Activated T-helper 1 cell treated with anti-CD3 and anti-CD28 coated beads, Interleukin-12 subunit alpha, Interleukin-12 subunit beta, Interleukin-2, Interleukin-4 antibody, amounts not matched to agents 30 ng/mL and 10 ng/mL and 1 ng/mL, durations not matched to agents 14 hours and 24 hours and 36 hours (primary cell): ENCODE results near the gene LAMC2. TPM values are rescaled to one million over a fixed set of nuclear protein-coding genes. Genes with fewer than 3 reads are reported as not detected.

Source experiments
- DNase-seq: peaks from one replicate; pipeline ENCODE4 v3.0.0; 2021; ENCODE audit warnings: low spot score
- H3K27ac Mint-ChIP-seq: one replicate; pipeline ENCODE4 v1.8.0; 2021; ENCODE audit warnings: mild to moderate bottlenecking, mixed read lengths
- H3K27me3 Mint-ChIP-seq: one replicate; pipeline ENCODE4 v1.8.0; 2022; ENCODE audit warnings: mild to moderate bottlenecking, moderate library complexity, mixed read lengths; ENCODE audit not compliant: insufficient read depth
- H3K36me3 Mint-ChIP-seq: one replicate; pipeline ENCODE4 v1.8.0; 2021; ENCODE audit warnings: low read depth, mixed read lengths
- H3K4me1 Mint-ChIP-seq: one replicate; pipeline ENCODE4 v1.8.0; 2021; ENCODE audit warnings: low read depth, mixed read lengths
- H3K4me3 Mint-ChIP-seq: one replicate; pipeline ENCODE4 v1.8.0; 2021; ENCODE audit warnings: mild to moderate bottlenecking, moderate library complexity, mixed read lengths
- H3K9me3 Mint-ChIP-seq: one replicate; pipeline ENCODE4 v1.8.0; 2021; ENCODE audit warnings: mixed read lengths
- intact Hi-C: fragments of 100-400 bp; cut with micrococcal nuclease; formaldehyde crosslinking; loops from one replicate; pipeline ENCODE4 v1.15.1; 2024
- total RNA-seq: library from RNA; stranded (reverse); gene quantifications from 2 replicates; pipeline ENCODE4 v1.2.3, GENCODE V29; 2022

The LAMC2 gene
- total RNA-seq, 1 donor from 2014 or later: 0.16 TPM

GRCh38 chr1:183152180-183152579 lies 33.9 kb upstream of the LAMC2 start:
- intact Hi-C loops: no loop called here
- no peaks in the 10 kb centered on the region for H3K4me1 Mint-ChIP-seq
- no peak overlapping the region for H3K4me3 Mint-ChIP-seq
- no peak for DNase-seq
- H3K9me3 Mint-ChIP-seq: no peaks in the 10 kb centered on the region
- peaks cover 15% of the 10 kb centered on the region for H3K27me3 Mint-ChIP-seq
- no peaks in the 10 kb centered on the region for H3K36me3 Mint-ChIP-seq
- no peak overlapping the region for H3K27ac Mint-ChIP-seq

DNA sequence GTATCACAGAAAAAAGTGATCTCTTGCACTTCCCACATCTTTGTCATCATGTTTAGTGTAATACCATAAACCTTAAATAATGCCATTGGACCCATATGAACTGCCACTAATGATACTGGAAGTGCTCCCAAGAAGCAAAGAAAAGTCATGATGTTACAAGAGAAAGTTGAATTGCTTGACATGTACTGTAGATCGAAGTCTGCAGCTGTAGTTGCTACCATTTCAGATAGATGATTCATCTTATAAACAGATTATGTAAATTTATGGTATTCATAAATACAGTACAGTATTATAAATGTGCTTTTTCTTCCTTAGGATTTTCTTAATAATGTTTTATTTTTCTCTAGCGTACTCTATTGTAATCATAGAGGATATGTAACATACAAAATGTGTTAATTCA lies 30.1 kb upstream of the LAMC2 start:
- intact Hi-C loops: no loop called here
- H3K27me3 Mint-ChIP-seq: peaks cover 5% of the 10 kb centered on the region
- no peak overlapping the region for H3K27ac Mint-ChIP-seq
- no peak overlapping the region for H3K4me3 Mint-ChIP-seq
- H3K36me3 Mint-ChIP-seq: no peaks in the 10 kb centered on the region
- no peak for DNase-seq
- no peaks in the 10 kb centered on the region for H3K4me1 Mint-ChIP-seq
- no peaks in the 10 kb centered on the region for H3K9me3 Mint-ChIP-seq

DNA sequence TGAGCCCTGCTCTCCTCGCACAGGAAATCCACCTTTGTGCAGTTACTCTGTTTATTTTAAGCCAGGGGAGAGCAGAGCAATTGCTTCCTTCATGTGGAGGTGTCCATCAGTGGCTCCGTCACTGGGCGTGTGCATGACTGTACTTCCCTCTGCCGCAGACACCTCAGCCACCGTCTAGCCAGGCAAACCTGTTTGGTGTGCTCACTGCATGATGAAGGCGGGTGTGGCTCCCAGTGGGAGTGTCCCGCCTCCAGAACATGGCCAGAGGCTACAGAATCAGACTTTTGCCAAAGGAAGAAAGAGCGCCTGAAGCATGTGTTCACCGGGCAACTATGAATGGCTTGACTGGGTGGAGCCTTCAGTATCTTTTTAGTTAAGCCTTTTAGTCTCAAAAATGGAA lies 26.1 kb upstream of the LAMC2 start:
- Mint-ChIP-seq H3K36me3 (no peaks in the 10 kb centered on the region), H3K4me3 (no peak overlapping the region)

GRCh38 chr1:183161391-183161790 lies 24.7 kb upstream of the LAMC2 start:
- DNase-seq: no peak
- Mint-ChIP-seq H3K4me3 (no peak overlapping the region), H3K27me3 (no peaks in the 10 kb centered on the region), H3K9me3 (no peaks in the 10 kb centered on the region), H3K36me3 (no peaks in the 10 kb centered on the region), H3K27ac (no peak overlapping the region), H3K4me1 (no peaks in the 10 kb centered on the region)
- intact Hi-C loops: no loop called here

More for the DNA sequence above, 26.1 kb upstream of the LAMC2 start:
- no peaks in the 10 kb centered on the region for H3K4me1 Mint-ChIP-seq
- intact Hi-C loops: no loop called here
- no peak for DNase-seq
- peaks cover 5% of the 10 kb centered on the region for H3K27me3 Mint-ChIP-seq
- no peaks in the 10 kb centered on the region for H3K9me3 Mint-ChIP-seq
- no peak overlapping the region for H3K27ac Mint-ChIP-seq

DNA sequence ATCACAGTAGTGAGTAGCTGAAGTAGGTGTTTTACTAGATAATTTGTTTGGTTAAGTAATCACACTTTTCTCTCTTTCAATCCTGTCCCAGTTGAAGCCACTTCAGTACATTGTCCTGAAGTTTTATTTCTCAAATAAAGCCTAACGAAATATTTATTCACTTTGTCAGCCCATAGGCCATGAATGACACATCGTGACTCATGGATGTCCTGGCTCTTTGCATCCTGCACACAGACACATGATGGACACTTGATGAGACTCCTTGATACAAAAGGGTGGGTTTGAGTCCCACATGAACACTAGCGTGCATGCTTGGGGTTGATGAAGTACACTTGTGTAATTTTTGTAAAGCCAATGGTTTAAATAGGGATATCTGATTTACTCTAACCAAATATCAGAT lies 22.7 kb upstream of the LAMC2 start:
- no peaks in the 10 kb centered on the region for H3K27me3 Mint-ChIP-seq
- no peaks in the 10 kb centered on the region for H3K36me3 Mint-ChIP-seq
- no peak for DNase-seq
- H3K9me3 Mint-ChIP-seq: no peaks in the 10 kb centered on the region
- H3K4me1 Mint-ChIP-seq: no peaks in the 10 kb centered on the region
- no peak overlapping the region for H3K4me3 Mint-ChIP-seq
- H3K27ac Mint-ChIP-seq: no peak overlapping the region
- intact Hi-C loops: no loop called here

- Mint-ChIP-seq H3K36me3 (no peaks in the 10 kb centered on the region), H3K4me1 (no peaks in the 10 kb centered on the region), H3K4me3 (no peak overlapping the region), H3K27ac (no peak overlapping the region), H3K9me3 (no peaks in the 10 kb centered on the region), H3K27me3 (no peaks in the 10 kb centered on the region)
- DNase-seq: no peak
- intact Hi-C loops: no loop called here
These were observed 21.7 kb upstream of the LAMC2 start for GRCh38 chr1:183164340-183164739.

GRCh38 chr1:183164963-183165362 lies 21.1 kb upstream of the LAMC2 start:
- Mint-ChIP-seq H3K4me1 (no peaks in the 10 kb centered on the region), H3K27ac (no peak overlapping the region), H3K4me3 (no peak overlapping the region), H3K27me3 (no peaks in the 10 kb centered on the region), H3K9me3 (no peaks in the 10 kb centered on the region), H3K36me3 (no peaks in the 10 kb centered on the region)
- intact Hi-C loops: no loop called here
- DNase-seq: no peak

GRCh38 chr1:183165456-183165855 lies 20.6 kb upstream of the LAMC2 start:
- DNase-seq: no peak
- Mint-ChIP-seq H3K9me3 (no peaks in the 10 kb centered on the region), H3K27me3 (no peaks in the 10 kb centered on the region), H3K4me1 (no peaks in the 10 kb centered on the region), H3K4me3 (no peak overlapping the region), H3K27ac (no peak overlapping the region), H3K36me3 (no peaks in the 10 kb centered on the region)
- intact Hi-C loops: no loop called here

DNA sequence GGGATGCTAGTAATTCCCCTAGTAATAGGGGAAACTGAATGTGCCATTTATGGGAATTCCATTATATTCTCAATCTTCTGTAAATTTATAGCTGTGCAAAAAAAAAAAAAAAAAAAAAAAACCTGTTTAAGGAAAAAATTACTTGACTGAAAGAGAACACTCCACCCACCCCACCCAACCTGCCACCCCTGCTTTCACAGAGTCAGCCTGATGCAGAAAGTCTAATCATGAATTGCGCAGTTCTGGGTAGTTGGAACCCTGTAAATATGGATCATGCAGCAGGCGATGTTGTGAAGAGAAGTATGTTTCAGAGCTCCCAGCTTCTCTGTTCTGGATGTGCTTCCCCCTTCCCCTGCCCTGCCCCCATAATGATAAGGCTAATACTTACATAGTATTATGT lies 19.6 kb upstream of the LAMC2 start:
- Mint-ChIP-seq H3K27me3 (no peaks in the 10 kb centered on the region), H3K4me1 (no peaks in the 10 kb centered on the region), H3K27ac (no peak overlapping the region), H3K4me3 (no peak overlapping the region), H3K9me3 (no peaks in the 10 kb centered on the region), H3K36me3 (no peaks in the 10 kb centered on the region)
- intact Hi-C loops: no loop called here
- no peak for DNase-seq

DNA sequence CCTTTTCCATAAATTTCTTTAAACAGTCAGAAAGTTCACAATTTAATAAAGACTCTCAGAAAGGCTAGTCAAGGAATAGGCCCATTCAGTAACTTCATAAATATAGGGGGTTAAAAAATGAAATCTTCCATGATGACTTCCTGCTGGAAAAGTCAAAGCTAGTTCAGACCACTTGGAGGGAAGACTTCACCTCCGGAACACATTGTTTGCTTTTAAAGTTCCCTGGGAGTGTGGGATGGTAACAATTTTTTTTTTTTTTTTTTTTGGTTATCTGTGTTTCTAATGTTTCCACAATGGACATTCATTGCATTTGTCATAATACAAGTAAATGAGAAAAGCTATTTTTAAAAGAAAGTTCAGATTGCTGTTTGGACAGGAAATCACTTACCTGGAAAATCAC lies 18.4 kb upstream of the LAMC2 start:
- Mint-ChIP-seq H3K4me1 (no peaks in the 10 kb centered on the region), H3K4me3 (no peak overlapping the region), H3K9me3 (no peaks in the 10 kb centered on the region), H3K36me3 (no peaks in the 10 kb centered on the region), H3K27ac (no peak overlapping the region), H3K27me3 (peaks cover 8% of the 10 kb centered on the region)
- intact Hi-C loops: no loop called here
- no peak for DNase-seq

GRCh38 chr1:183168308-183168707 lies 17.8 kb upstream of the LAMC2 start:
- H3K4me1 Mint-ChIP-seq: no peaks in the 10 kb centered on the region
- no peaks in the 10 kb centered on the region for H3K9me3 Mint-ChIP-seq
- H3K4me3 Mint-ChIP-seq: no peak overlapping the region
- peaks cover 8% of the 10 kb centered on the region for H3K27me3 Mint-ChIP-seq
- no peak overlapping the region for H3K27ac Mint-ChIP-seq
- intact Hi-C loops: no loop called here
- H3K36me3 Mint-ChIP-seq: no peaks in the 10 kb centered on the region
- no peak for DNase-seq

DNA sequence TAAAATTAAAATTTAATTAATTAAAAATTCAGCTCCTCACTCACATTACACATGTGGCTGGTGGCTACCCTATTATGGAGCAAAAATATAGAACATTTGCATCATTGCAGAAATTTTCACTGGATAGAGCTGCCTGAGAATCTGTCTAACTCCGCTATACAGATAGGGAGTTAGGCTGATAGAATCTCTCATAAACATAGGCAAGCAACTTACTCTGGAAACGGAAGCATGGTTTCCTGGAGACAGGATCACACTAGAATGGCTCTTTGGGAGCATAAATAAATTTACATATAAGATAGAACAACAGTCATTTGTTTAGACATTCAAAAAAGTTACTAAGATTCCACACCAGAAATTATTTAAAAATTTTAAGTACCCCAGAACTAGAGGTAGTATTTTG lies 12.2 kb upstream of the LAMC2 start:
- DNase-seq: no peak
- no peak overlapping the region for H3K4me3 Mint-ChIP-seq
- no peaks in the 10 kb centered on the region for H3K36me3 Mint-ChIP-seq
- intact Hi-C loops: no loop called here
- H3K9me3 Mint-ChIP-seq: no peaks in the 10 kb centered on the region
- peaks cover 17% of the 10 kb centered on the region for H3K27me3 Mint-ChIP-seq
- H3K27ac Mint-ChIP-seq: no peak overlapping the region
- H3K4me1 Mint-ChIP-seq: no peaks in the 10 kb centered on the region

DNA sequence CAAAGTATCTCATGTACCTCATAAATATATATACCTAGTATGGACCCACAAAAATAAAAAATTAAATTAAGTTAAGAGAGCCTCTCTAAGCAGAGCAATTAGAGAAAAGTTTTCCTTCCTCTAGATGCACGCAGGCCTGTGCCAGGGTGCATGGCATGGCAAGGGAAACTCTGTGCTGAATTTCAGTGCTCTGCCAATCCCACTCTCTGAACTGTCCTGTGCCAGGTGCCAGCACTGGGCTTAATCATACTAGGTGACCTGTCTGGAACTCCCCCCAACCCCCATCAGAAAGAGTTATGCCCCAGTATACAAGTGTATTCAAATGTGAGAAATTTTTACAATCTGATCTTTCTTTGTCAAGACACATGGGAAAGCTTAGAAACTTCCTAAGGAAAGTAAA lies 10.4 kb upstream of the LAMC2 start:
- no peaks in the 10 kb centered on the region for H3K9me3 Mint-ChIP-seq
- intact Hi-C loops: no loop called here
- H3K27ac Mint-ChIP-seq: no peak overlapping the region
- peaks cover 17% of the 10 kb centered on the region for H3K27me3 Mint-ChIP-seq
- H3K4me1 Mint-ChIP-seq: peaks cover 7% of the 10 kb centered on the region
- H3K36me3 Mint-ChIP-seq: no peaks in the 10 kb centered on the region
- no peak overlapping the region for H3K4me3 Mint-ChIP-seq
- no peak for DNase-seq

- intact Hi-C loops: no loop called here
- Mint-ChIP-seq H3K27me3 (peaks cover 8% of the 10 kb centered on the region), H3K4me1 (peaks cover 12% of the 10 kb centered on the region), H3K9me3 (no peaks in the 10 kb centered on the region), H3K36me3 (no peaks in the 10 kb centered on the region), H3K27ac (no peak overlapping the region), H3K4me3 (no peak overlapping the region)
- no peak for DNase-seq
These were observed 7.5 kb upstream of the LAMC2 start for GRCh38 chr1:183178545-183178944.
